Fibroblast of the aortic adventitia (primary cell): ENCODE measurements around the gene LPAR2. TPM values are rescaled to one million over a fixed set of nuclear protein-coding genes. Genes with fewer than 3 reads are reported as not detected.

Experiments
- DNase-seq: peaks from one replicate; pipeline ENCODE4 v3.0.0-alpha.2; 2010; ENCODE audit warnings: low read depth
- H3K4me3 ChIP-seq: 2 replicates; pipeline ENCODE4 v1.5.1; 2011; ENCODE audit warnings: low read depth, mild to moderate bottlenecking, control low read depth, low read length, moderate library complexity
- total RNA-seq: library from RNA; depleted of rRNA; stranded (reverse); fragments of >200 nt; gene quantifications from 2 replicates; pipeline ENCODE4 v1.2.3, GENCODE V29; 2012; ENCODE audit warnings: low replicate concordance
- TF ChIP-seq, protein P1 (sequence below): IDR thresholded peaks from 2 replicates; pipeline ENCODE4 v1.5.1; 2011; ENCODE audit warnings: mild to moderate bottlenecking, low read length, control low read depth, inconsistent platforms; ENCODE audit not compliant: insufficient read depth

The LPAR2 gene
- total RNA-seq, 1 donor = 1.1 TPM

DNA sequence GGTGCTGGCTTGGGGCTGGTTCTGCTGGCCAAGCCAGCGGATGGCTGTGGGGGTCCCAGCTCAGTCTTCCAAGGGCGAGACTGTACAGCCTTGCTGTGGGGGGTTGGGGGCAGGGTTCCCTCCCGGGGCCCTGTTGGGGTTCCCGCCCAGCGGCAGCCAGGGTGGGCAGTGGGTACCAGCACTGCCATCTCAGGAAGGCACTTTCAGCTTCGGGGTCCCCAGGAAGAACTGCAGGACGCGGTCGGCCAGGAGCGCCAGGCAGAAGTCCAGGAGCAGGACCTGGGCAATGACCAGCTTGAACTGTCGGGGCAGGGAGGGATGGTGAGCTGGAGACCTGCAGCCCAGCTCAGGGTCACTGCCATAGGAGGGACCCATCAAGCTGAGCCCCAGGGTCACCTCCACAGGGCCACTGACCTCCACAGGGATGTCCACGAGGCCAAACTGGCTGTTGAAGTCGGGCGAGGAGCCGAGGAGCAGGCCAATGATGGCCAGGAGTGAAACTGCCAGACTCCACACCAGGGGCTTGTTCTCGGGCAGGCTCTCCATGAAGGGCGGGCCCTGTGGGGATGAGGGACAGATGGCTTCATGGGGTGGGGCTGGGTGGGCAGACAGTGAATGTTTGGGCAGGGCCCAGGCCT lies 17.3 kb upstream of the LPAR2 start:
- H3K4me3 ChIP-seq = no peak overlapping the region
- TF ChIP-seq, protein P1, sequence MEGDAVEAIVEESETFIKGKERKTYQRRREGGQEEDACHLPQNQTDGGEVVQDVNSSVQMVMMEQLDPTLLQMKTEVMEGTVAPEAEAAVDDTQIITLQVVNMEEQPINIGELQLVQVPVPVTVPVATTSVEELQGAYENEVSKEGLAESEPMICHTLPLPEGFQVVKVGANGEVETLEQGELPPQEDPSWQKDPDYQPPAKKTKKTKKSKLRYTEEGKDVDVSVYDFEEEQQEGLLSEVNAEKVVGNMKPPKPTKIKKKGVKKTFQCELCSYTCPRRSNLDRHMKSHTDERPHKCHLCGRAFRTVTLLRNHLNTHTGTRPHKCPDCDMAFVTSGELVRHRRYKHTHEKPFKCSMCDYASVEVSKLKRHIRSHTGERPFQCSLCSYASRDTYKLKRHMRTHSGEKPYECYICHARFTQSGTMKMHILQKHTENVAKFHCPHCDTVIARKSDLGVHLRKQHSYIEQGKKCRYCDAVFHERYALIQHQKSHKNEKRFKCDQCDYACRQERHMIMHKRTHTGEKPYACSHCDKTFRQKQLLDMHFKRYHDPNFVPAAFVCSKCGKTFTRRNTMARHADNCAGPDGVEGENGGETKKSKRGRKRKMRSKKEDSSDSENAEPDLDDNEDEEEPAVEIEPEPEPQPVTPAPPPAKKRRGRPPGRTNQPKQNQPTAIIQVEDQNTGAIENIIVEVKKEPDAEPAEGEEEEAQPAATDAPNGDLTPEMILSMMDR = no peak
- no peak for DNase-seq

DNA sequence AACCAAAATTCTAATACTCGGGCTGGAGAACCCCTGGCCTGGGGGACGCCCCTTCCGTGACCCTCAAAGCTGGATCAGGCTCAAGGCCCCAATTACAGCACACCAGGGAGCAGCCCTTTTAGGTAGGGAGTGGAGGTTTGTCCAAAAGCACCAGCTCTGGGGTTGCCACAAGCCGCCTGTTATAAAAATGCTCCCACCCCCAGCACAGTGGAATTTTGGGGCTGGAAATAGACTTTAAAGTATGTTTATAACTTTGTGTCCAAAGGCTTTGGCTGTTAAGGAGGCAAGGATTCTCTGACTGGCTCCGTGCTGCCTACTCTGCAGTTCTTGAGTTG lies 16.0 kb upstream of the LPAR2 start:
- H3K4me3 ChIP-seq = peak overlapping the region; percentile 90
- TF ChIP-seq, protein P1 = no peak
- DNase-seq = no peak

DNA sequence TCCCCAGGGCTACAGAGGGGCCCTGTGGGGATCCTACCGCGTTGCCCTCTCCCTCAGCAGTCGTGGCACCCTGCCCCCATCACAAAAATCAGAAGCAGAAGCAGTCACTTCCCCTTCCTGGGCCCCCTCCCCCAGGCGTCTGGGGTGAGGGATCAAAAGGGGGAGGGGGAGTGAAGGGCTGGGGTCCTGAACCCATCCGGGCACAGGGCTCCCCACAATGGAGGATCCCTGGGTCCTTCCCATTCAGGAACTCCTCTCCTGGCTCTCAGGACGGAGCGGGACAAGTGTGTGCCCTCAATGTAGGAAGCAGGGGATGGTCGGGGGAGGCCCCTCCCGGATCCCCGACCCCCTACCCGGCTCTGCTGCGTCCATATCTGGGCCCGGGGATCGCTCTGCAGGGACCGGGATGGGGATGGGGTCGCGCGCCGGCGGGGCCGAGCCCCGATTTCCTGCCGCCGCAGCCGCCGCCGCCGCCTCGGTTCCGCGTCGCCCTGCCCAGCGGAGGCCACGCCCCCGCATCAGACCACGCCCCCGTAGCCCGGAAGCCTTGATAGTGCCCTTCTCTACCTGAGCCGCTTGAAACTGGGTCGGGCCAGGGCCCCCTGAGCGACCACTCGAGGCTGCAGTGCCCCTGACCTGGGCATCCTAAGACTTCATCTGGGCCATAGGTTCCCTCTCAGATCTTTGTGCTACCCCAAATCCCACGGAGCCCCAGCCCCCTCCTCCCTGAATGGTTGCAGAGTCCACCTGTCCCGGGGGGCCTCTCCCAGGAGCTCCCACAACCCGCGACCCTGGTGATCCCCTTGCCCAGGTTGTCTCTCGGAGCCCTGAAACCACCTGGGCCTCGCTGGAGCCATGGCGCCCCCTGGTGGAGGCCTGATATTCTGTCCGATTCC lies 15.4 kb upstream of the LPAR2 start, which contains the start of gene GMIP:
Gene GMIP, minus strand, starts transcription at position 500 of the 896 bp plus-strand sequence. Its CDS starts 128 bp downstream, at position 372.
- H3K4me3 ChIP-seq = peak within 1 kb of the TSS; percentile 90
- peak; percentile 42 for DNase-seq
- TF ChIP-seq, protein P1 = peak; percentile 81

DNA sequence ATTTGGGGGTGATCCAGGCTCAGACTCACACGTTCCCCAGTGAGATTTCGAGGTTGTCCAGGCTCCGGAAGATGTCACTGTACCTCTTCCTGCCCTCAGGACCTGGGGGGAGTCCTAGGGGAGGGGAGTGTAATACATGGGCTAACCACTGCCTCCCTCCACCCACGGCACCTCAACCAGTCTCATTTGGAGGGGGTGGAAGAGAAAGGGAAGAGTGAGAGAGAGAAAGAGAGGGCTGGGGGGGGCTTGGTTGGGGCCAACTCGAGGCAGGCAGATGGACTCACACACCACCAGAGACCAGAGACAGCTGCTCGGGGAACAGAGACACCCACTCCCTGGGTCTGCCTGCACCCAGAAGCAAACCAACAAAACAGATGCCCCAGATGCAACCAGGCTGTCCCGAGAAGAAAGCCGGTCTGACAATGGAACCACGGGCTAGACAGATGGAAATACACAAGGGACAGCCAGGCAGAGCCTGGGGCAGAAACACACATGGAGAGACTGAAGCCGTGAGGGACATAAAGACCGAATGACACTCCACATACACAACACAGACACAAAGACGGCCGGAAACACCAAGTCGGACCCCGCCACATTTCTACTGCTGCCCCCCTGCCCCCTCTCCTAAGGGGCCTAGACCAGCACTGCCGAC lies 14.6 kb upstream of the LPAR2 start:
- TF ChIP-seq, protein P1 = no peak
- H3K4me3 ChIP-seq = peak overlapping the region; percentile 90
- no peak for DNase-seq

DNA sequence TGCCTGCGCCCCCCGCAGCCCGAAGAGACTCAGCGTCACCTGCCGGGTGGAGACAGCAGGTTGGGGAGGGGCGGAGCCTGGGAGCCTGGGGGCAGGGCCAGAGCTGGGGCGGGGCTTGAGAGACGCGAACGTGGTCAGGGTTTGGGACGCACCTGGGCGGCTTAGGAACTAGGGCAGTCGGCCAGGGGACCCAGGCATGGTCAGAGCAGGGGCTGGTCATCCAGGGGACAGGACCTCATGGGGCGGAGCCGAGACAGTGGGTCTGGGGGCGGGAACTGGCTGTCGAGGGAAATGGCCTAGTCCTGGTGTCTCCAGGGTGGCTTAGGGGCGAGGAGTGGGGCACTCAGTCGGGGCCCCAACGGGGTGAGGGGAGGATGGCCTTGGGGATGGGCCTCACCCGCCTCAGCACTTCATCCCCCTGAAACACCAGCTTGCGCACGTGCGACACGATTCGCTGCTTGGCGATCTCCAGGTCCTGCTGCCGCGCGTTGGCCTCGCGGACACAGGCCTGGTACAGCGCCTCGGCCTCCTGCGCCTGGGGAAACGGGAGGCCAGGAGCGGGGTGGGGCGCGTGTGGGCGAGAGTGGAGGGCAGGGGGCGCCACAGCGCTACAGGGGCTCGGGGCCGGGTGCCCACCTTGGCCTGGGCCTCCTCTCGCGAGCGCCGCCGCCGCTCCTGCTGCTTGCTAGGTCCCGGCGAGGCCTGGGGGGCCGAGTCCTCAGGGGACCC lies 9.7 kb upstream of the LPAR2 start:
- H3K4me3 ChIP-seq = no peak overlapping the region
- no peak for DNase-seq
- TF ChIP-seq, protein P1 = no peak

DNA sequence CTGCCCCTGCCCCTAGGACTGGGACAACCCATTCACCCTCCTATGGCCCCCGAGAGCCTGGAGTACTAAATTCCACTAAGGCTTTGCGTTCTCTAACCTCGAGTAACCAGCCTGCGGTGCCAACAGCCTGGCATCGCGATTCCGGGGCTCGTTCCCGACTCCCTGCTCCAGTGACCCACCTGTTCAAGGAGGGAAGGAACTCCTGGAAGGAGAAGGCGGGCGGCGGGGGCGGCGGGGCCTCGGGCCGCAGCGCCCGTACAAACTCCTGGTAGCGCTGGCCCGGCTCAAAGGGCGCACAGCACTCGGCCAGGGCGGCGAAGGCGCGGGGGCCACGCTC lies 9.1 kb upstream of the LPAR2 start:
- no peak for DNase-seq
- H3K4me3 ChIP-seq = no peak overlapping the region
- TF ChIP-seq, protein P1 = no peak
